Neural progenitor cell (in vitro differentiated cells): ENCODE data around the gene C9orf153.

Experiments
- CTCF ChIP-seq: fragments of 200-600 bp; sonication (generic); IDR thresholded peaks from 2 replicates; pipeline ENCODE4 v1.5.1; 2017; ENCODE audit warnings: antibody characterized with exemption, mild to moderate bottlenecking
- EZH2 ChIP-seq: fragments of 200-600 bp; sonication (generic); IDR thresholded peaks from 2 replicates; pipeline ENCODE4 v1.6.1; 2017; ENCODE audit warnings: antibody characterized with exemption, mild to moderate bottlenecking, moderate library complexity
- EZH2phosphoT487 ChIP-seq: fragments of 200-600 bp; sonication (generic); IDR thresholded peaks from 2 replicates; pipeline ENCODE4 v1.6.1; 2017; ENCODE audit warnings: antibody characterized with exemption

- TF ChIP-seq CTCF, result no peak
- TF ChIP-seq EZH2, result no peak
- no peak for TF ChIP-seq EZH2phosphoT487
These were observed 18.2 kb downstream of the C9orf153 start for GRCh38 chr9:86241216-86241615.
